Measurements from ENCODE around the gene ZNF281.

DNA sequence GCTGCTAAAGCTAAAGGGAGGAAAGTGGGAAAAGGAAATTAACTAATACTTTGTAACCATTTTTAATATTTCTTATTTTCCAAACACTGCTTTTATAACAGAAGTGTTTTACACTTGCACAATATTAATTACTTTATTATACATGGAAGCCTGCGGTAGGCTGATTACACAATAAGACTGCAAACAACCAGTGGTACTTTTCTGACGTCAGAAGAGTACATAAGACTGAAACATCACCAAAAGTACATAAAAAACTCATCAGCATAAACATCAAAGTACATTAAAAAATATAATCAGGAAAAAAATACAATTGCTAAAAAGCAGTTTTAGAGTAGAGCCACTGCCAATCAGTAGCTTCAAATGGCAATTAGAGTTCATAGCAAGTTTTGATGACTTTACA, 4.6 kb downstream of the ZNF281 start:
- no peak for TF ChIP-seq SP1 (IDR thresholded peaks at IDR 0.05)
- no peak for TF ChIP-seq FOXA1 (IDR thresholded peaks at IDR 0.05)
- no peak for TF ChIP-seq SUZ12 (IDR thresholded peaks at IDR 0.05)
- TF ChIP-seq TARDBP (IDR thresholded peaks at IDR 0.05): no peak
- no peak for TF ChIP-seq FOXK2 (IDR thresholded peaks at IDR 0.05)
- TF ChIP-seq BHLHE40 (IDR thresholded peaks at IDR 0.05; ENCODE audit: borderline replicate concordance): no peak
- TF ChIP-seq ELF4 (IDR thresholded peaks at IDR 0.05): no peak

All from HEK293T (cell line).